ENCODE data around the gene MMP21.
A peak's percentile ranks its signal among the peaks of the same experiment; 100 is the strongest.

MMP21 gene

DNA sequence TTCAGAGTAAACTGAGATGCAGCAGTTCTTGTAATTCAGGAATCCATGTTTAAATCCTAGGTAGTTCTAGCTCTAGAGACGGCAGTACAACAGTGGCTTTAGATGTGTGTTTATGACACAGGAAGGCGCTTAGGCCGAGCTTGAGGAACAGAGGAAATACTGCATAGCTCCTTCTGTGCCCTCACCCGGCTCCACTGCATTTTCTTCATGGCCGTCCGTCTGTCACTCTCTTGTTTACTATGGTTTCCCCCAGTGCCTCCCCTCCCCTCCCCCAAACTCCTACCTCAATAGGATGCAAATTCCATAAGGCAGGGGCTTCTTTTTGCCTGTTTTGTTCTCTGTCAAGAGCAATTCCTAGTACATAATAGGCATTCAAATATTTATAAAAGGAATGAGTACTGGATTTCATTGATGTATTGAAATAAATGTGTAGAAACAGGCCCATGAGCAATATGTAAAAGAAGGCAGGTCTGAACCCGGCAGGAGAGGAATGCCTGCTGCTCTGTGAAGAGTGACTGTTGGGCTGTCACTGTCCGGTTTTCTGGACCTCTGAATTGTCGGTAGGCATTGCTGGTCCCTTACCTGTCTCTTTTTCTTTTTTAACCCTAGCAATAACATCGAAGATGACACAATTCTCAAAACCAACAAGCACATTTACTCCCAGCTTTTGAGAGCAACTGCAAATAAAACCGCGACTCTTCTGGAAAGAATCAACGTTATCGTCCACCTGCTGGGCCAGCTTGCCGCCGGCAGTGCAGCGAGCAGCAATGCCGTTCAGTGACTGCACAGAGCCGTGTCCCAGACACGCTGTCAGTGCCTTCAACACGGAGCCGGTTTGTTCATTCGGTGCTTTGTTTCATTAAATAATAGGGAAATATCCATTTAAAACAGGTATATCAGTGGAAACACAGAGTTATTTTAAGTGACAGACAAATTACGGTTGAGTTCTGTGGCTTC lies 12.7 kb downstream of the MMP21 start:
- H3K4me3 ChIP-seq, result no peak overlapping the region
- peaks cover 2% of the 10 kb centered on the region; the same call in 1 of the 2 replicates for H3K9me3 ChIP-seq
- peaks cover 21% of the 10 kb centered on the region for H3K4me1 ChIP-seq
- DNase-seq (ENCODE audit: low spot score in 2 of 2), result peak; percentile 81 to 83
- H3K27me3 ChIP-seq (ENCODE audit: low read depth), result no peaks in the 10 kb centered on the region
- in situ Hi-C loops (cut with MboI; ENCODE audit: low sequenced_read_pairs), result no loop called here
- H3K36me3 ChIP-seq (replicated peaks), result peaks cover 33% of the 10 kb centered on the region

DNA sequence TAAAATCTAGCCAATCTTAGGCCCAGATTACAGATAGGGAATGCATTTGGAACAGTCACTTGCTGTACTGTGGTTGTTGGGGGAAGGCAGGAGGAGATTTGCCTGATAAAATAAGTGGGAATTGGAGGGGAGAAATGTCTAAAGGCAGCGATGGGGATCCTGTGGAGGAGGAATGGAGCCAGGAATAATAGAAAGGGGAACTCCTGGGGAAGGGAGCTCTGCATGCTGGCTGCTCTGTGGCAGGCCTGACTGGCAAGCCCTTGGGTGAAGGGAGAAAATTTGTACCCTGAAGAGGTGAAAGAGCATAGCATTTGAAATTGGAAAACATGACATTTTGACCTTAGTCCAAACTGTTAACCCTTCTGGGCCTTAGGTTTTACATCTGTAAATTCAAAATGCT lies 13.7 kb downstream of the MMP21 start:
- Histone ChIP-seq H3K9me3 (peaks cover 2% of the 10 kb centered on the region; the same call in 1 of the 2 replicates), H3K36me3 (replicated peaks) (peaks cover 39% of the 10 kb centered on the region), H3K27me3 (ENCODE audit: low read depth) (no peaks in the 10 kb centered on the region), H3K4me1 (peaks cover 21% of the 10 kb centered on the region), H3K4me3 (no peak overlapping the region)
- in situ Hi-C loops (cut with MboI; ENCODE audit: low sequenced_read_pairs), result no loop called here
- DNase-seq (ENCODE audit: low spot score in 2 of 2), result no peak

DNA sequence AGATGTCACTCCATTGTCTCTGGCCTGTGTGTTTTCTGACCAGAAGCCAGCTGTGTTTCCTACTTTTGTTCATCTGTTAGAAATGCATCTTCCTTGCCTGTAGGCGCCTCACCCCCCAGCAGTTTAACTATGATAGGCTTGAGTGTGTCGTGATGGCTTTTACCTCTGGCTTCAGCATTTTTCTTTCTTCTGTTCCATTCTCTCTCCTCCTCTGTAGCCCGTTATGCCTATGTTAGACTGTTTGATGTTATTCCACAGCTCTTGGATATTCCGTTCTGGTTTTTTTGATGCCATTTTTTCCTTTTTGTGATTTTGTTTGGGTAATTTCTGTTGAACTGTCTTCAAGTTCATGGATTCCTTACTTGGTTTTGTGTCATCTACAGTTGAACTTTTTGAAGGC lies 17.9 kb downstream of the MMP21 start:
- in situ Hi-C loops (cut with MboI; ENCODE audit: low sequenced_read_pairs), result no loop called here
- H3K36me3 ChIP-seq (replicated peaks), result peaks cover 43% of the 10 kb centered on the region
- no peaks in the 10 kb centered on the region for H3K27me3 ChIP-seq (ENCODE audit: low read depth)
- no peak overlapping the region for H3K4me3 ChIP-seq
- DNase-seq (ENCODE audit: low spot score in 2 of 2), result no peak
- H3K9me3 ChIP-seq, result no peaks in the 10 kb centered on the region
- peaks cover 14% of the 10 kb centered on the region for H3K4me1 ChIP-seq

DNA sequence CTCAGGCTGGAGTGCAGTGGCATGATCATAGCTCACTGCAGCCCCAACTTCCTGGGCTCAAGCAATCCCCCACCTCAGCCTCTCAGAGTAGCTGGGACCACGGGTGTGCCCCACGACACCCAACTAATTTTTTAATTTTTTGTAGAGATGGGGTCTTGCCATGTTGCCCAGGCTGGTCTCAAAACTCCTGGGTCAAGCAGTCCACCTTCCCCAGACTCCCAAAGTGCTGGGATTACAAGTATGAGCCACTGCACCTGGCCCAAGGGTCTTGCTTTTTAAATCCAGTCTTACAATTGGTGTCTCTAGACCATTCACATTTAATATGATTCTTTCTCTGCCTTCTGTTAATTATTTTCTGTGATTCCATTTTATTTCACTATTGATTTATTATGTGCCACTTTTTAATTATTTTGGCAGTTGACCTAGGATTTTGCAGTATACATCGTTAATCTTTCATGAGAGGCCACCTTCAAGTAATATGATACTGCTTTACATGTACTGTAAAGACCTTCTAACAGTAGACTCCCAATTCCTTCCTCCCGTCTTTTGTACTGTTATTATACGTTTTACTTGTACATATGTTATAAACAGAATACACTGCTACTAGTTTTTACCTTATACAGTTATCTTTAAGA lies 18.7 kb downstream of the MMP21 start:
- H3K4me1 ChIP-seq, result peaks cover 7% of the 10 kb centered on the region
- H3K9me3 ChIP-seq, result no peaks in the 10 kb centered on the region
- no peak overlapping the region for H3K4me3 ChIP-seq
- in situ Hi-C loops (cut with MboI; ENCODE audit: low sequenced_read_pairs), result no loop called here
- DNase-seq (ENCODE audit: low spot score in 2 of 2), result no peak
- no peaks in the 10 kb centered on the region for H3K27me3 ChIP-seq (ENCODE audit: low read depth)
- H3K36me3 ChIP-seq (replicated peaks), result peaks cover 47% of the 10 kb centered on the region

DNA sequence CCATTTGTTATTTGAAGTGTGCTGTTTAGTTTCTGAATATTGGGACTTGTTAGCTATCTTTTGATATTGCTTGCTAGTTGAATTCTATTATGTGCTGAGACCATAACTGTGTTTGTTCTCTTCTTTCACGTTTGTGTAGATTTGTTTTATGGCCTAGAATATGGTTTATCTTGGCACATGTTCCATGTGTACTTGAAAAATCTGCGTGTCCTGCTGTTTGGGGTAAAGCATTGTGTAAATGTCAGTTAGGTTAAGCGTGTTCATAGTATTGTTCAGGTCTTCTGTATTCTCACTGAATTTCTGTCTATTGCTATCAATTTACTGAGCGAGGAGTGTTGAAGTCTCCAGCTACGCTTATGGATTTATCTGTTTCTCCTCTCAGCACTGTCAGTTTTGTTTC lies 19.4 kb downstream of the MMP21 start:
- no peaks in the 10 kb centered on the region for H3K27me3 ChIP-seq (ENCODE audit: low read depth)
- no peak for DNase-seq (ENCODE audit: low spot score in 2 of 2)
- H3K4me3 ChIP-seq, result no peak overlapping the region
- no peaks in the 10 kb centered on the region; the same call in 1 of the 2 replicates for H3K4me1 ChIP-seq
- H3K9me3 ChIP-seq, result no peaks in the 10 kb centered on the region
- peaks cover 49% of the 10 kb centered on the region for H3K36me3 ChIP-seq (replicated peaks)
- in situ Hi-C loops (cut with MboI; ENCODE audit: low sequenced_read_pairs), result no loop called here

DNA sequence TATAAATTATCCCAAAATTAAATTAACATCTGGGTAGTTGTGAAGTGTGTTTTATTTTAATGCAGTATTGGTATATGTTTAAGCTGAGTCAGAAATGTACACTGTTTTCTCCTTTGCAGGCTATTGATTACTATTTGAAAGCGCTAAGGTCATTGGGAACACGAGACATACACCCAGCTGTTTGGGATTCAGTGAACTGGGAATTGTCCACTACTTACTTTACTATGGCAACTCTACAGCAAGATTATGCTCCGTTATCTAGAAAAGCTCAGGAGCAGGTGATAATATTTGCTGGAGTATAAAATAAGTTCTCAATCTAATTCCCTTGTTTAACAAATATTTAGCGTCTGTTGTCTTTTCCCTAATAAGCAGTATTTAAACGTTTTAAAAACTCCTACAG lies 28.2 kb downstream of the MMP21 start:
- peaks cover 82% of the 10 kb centered on the region for H3K36me3 ChIP-seq (replicated peaks)
- DNase-seq (ENCODE audit: low spot score in 2 of 2), result no peak
- no peaks in the 10 kb centered on the region for H3K9me3 ChIP-seq
- in situ Hi-C loops (cut with MboI; ENCODE audit: low sequenced_read_pairs), result no loop called here
- no peaks in the 10 kb centered on the region for H3K4me1 ChIP-seq
- no peaks in the 10 kb centered on the region for H3K27me3 ChIP-seq (ENCODE audit: low read depth)
- H3K4me3 ChIP-seq, result no peak overlapping the region

DNA sequence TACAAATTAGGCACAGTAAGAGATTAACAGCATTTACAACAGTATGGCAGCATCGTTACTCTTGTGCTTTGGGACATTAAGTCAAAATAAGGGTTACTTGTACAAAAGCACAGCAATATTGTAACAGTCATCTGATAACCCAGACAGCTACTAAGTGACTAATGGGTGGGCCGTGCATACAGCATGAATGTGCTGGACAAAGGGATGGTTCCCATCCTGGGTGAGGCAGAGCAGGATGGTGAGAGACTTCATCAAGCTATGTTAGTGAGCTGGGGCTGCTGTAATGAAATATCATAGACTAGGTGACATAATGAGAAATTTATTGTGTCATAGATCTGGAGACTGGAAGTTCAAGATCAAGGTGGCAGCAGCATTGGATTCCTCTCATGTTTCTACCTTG lies 30.7 kb downstream of the MMP21 start:
- peaks cover 81% of the 10 kb centered on the region for H3K36me3 ChIP-seq (replicated peaks)
- no peak overlapping the region for H3K4me3 ChIP-seq
- in situ Hi-C loops (cut with MboI; ENCODE audit: low sequenced_read_pairs), result no loop called here
- H3K4me1 ChIP-seq, result no peaks in the 10 kb centered on the region
- H3K27me3 ChIP-seq (ENCODE audit: low read depth), result no peaks in the 10 kb centered on the region
- no peak for DNase-seq (ENCODE audit: low spot score in 2 of 2)
- H3K9me3 ChIP-seq, result no peaks in the 10 kb centered on the region

DNA sequence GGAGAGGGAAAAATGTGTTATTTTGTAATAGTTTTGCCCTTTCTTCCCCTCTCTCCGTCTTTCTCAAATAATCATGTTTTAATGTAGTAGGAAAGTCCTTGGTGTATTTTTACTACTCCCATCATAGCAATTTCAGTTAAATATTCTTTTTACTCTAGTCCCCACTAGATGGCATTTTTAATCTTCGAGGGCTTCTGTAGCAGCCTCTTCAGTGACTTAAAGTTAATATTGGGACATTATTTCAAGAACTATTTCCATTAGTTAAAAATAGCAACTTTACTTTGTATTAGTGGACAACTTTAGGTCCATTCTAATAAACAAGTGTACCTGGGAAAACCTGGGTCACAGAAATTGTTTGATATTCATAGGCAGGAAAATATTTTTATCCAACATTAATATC lies 33.2 kb downstream of the MMP21 start:
- in situ Hi-C loops (cut with MboI; ENCODE audit: low sequenced_read_pairs), result no loop called here
- no peak for DNase-seq (ENCODE audit: low spot score in 2 of 2)

DNA sequence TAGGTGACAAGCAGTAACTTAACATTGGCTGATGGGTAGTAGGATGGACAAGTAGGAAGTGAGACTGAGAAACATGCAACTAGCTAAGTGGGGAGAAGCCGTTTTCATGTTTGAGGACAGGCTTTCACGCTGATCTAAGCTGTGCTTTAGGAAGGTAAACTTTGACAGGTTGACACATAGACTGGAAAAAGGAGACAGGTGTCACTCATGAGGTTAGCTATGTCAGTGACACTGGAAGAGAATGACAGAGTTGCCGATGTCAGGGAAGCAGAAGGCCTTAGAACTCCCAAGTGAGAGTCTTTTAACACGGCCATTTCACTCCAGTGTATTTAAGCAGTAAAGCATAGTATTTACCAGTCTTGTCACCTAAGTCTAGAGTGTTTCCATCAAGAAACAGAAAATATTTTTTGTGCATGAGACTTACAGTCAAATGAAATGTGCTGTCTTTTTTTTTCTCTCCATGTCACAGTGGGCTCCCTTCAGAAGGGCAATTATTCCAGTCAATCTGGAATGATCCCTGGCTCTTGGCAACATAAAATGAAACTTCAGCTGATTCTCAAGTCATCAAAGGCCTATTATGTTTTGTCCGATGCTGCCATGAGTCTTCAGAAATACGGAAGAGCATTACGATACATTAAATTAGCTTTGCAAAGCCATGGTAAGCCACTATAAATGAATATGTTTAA lies 35.5 kb downstream of the MMP21 start:
- peaks cover 4% of the 10 kb centered on the region; the same call in 1 of the 2 replicates for H3K4me1 ChIP-seq
- peaks cover 89% of the 10 kb centered on the region for H3K36me3 ChIP-seq (replicated peaks)
- no peaks in the 10 kb centered on the region for H3K27me3 ChIP-seq (ENCODE audit: low read depth)

More for the DNA sequence above, 33.2 kb downstream of the MMP21 start:
- no peaks in the 10 kb centered on the region for H3K27me3 ChIP-seq (ENCODE audit: low read depth)
- peaks cover 87% of the 10 kb centered on the region for H3K36me3 ChIP-seq (replicated peaks)
- no peak overlapping the region for H3K4me3 ChIP-seq
- no peaks in the 10 kb centered on the region for H3K9me3 ChIP-seq
- peaks cover 4% of the 10 kb centered on the region; the same call in 1 of the 2 replicates for H3K4me1 ChIP-seq

DNA sequence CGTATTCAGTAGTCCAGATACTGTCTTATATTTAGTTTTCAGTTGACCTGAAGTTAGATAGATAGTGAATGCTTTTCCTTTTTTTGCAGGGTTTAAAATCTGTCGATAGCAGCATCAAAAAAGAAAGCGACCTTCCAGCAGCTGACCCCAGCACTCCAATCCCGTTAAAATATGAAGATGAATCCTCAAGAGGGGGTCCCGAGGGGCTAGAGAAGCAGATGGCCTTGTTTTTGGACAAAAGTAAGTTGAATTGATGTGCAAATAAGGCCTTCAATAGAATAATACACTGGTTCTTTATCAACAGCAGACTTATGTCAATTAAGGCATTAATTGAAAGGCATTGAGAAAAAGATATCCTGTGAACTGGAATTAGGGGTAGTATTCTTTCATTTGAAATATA lies 37.4 kb downstream of the MMP21 start:
- in situ Hi-C loops (cut with MboI; ENCODE audit: low sequenced_read_pairs), result no loop called here
- no peaks in the 10 kb centered on the region for H3K27me3 ChIP-seq (ENCODE audit: low read depth)
- no peak overlapping the region for H3K4me3 ChIP-seq
- peaks cover 90% of the 10 kb centered on the region for H3K36me3 ChIP-seq (replicated peaks)
- peak; percentile 23 to 26 for DNase-seq (ENCODE audit: low spot score in 2 of 2)
- H3K4me1 ChIP-seq, result peaks cover 4% of the 10 kb centered on the region; the same call in 1 of the 2 replicates
- no peaks in the 10 kb centered on the region for H3K9me3 ChIP-seq

More for the DNA sequence above, 35.5 kb downstream of the MMP21 start:
- no peak overlapping the region for H3K4me3 ChIP-seq
- H3K9me3 ChIP-seq, result no peaks in the 10 kb centered on the region
- DNase-seq (ENCODE audit: low spot score in 2 of 2), result no peak
- in situ Hi-C loops (cut with MboI; ENCODE audit: low sequenced_read_pairs), result no loop called here

DNA sequence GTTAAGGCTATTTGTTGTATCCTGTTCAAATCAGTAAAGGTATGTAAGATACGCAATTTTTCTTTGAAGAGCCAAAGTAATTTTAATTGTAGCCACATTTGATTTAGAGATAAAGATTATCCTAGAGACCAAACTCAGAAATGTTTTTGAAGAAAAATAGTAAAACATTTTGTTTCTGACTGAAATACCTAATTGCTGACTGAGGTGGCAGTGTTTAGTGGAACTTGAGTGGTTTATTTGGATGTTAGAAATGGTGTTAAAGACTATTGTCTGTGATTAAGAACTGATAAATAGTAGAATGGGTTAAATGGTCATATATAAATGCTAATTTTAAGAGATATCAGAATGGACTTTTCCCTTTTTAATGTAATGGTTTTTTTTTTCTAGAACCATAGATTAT lies 40.8 kb downstream of the MMP21 start:
- Histone ChIP-seq H3K27me3 (ENCODE audit: low read depth) (no peaks in the 10 kb centered on the region), H3K36me3 (replicated peaks) (peaks cover 92% of the 10 kb centered on the region), H3K4me1 (peaks cover 4% of the 10 kb centered on the region; the same call in 1 of the 2 replicates), H3K9me3 (no peaks in the 10 kb centered on the region), H3K4me3 (no peak overlapping the region)
- in situ Hi-C loops (cut with MboI; ENCODE audit: low sequenced_read_pairs), result no loop called here
- no peak for DNase-seq (ENCODE audit: low spot score in 2 of 2)

DNA sequence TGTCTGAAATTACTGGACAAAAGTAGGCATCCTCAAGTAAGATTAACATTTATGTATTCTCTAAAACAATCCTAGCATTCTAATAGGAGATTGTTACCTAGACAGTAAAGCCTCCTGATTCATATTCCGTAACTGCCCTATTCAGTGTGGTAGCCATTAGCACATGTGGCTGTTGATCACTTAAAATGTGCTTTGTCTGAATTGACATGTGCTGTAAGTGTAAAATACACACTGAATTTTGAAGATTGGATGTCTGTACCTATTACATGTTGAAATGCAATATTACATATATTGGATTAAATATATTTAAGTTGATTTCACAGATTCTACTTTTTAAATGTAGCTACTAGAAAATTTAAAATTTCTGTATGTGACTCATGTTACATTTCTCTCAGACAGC lies 41.5 kb downstream of the MMP21 start:
- Histone ChIP-seq H3K9me3 (no peaks in the 10 kb centered on the region), H3K27me3 (ENCODE audit: low read depth) (no peaks in the 10 kb centered on the region), H3K36me3 (replicated peaks) (peaks cover 92% of the 10 kb centered on the region), H3K4me3 (no peak overlapping the region), H3K4me1 (peaks cover 4% of the 10 kb centered on the region; the same call in 1 of the 2 replicates)
- in situ Hi-C loops (cut with MboI; ENCODE audit: low sequenced_read_pairs), result no loop called here
- DNase-seq (ENCODE audit: low spot score in 2 of 2), result no peak

DNA sequence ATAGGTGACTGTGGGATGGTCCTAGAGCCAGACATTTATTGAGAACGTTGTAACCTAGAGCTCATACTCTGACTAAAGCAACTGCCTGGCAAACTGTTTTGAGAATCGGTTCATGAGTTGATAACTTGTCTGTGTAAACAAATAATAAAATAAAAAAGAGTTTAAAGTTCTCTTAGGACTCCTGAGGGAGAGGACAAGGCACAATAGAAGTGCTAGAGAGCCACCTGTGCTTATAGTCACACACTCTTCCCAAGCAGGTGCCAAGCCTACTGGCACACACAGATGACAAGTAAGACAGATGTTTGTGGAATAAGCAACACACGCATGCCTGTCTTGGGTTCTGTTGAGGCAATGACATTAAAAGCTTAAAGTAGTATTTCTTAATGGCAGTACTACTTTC lies 48.2 kb downstream of the MMP21 start:
- H3K4me1 ChIP-seq, result no peaks in the 10 kb centered on the region
- peaks cover 91% of the 10 kb centered on the region for H3K36me3 ChIP-seq (replicated peaks)
- DNase-seq (ENCODE audit: low spot score in 2 of 2), result no peak
- H3K27me3 ChIP-seq (ENCODE audit: low read depth), result no peaks in the 10 kb centered on the region
- in situ Hi-C loops (cut with MboI; ENCODE audit: low sequenced_read_pairs), result no loop called here
- H3K9me3 ChIP-seq, result no peaks in the 10 kb centered on the region
- no peak overlapping the region for H3K4me3 ChIP-seq
